KOPT-K1 (cell line): ENCODE data around the gene TMBIM4.

Source experiments
- H3K27ac ChIP-seq: fragments of 200-600 bp; sonication (generic); 2 replicates; pipeline ENCODE4 v1.5.1; 2016; ENCODE audit warnings: antibody characterized with exemption, mild to moderate bottlenecking, low read depth, low read length; ENCODE audit not compliant: poor library complexity, severe bottlenecking
- H3K36me3 ChIP-seq: fragments of 200-600 bp; sonication (generic); 2 replicates; pipeline ENCODE4 v1.5.1; 2017; ENCODE audit warnings: antibody characterized with exemption, mild to moderate bottlenecking, low read length, moderate library complexity; ENCODE audit not compliant: insufficient read depth
- H3K9me3 ChIP-seq: fragments of 200-600 bp; sonication (generic); 2 replicates; pipeline ENCODE4 v1.5.1; 2017; ENCODE audit warnings: antibody characterized with exemption, low read length, mild to moderate bottlenecking; ENCODE audit not compliant: insufficient read depth, poor library complexity, severe bottlenecking

TMBIM4 gene

GRCh38 chr12:66137937-66138336, 31.9 kb downstream of the TMBIM4 start:
- no peak overlapping the region for H3K27ac ChIP-seq
- H3K36me3 ChIP-seq: peaks cover 72% of the 10 kb centered on the region

GRCh38 chr12:66132408-66132807, 37.4 kb downstream of the TMBIM4 start:
- no peaks in the 10 kb centered on the region for H3K9me3 ChIP-seq
- H3K27ac ChIP-seq: no peak overlapping the region
- peaks cover 39% of the 10 kb centered on the region for H3K36me3 ChIP-seq

More at GRCh38 chr12:66137937-66138336, 31.9 kb downstream of the TMBIM4 start:
- peaks cover 25% of the 10 kb centered on the region for H3K9me3 ChIP-seq

- H3K9me3 ChIP-seq: no peaks in the 10 kb centered on the region
- peaks cover 41% of the 10 kb centered on the region for H3K36me3 ChIP-seq
- peak overlapping the region; percentile 82 for H3K27ac ChIP-seq
Observed at GRCh38 chr12:66131067-66131688, 38.6 kb downstream of the TMBIM4 start.

GRCh38 chr12:66130267-66131066, 39.3 kb downstream of the TMBIM4 start, which contains the start of gene LLPH:
Gene LLPH (minus strand): TSS chr12:66130750. CDS start chr12:66129106, 1,644 bp downstream.
- Histone ChIP-seq H3K27ac (peak within 1 kb of the TSS; percentile 82), H3K9me3 (no peaks in the 10 kb centered on the region), H3K36me3 (peaks cover 45% of the 10 kb centered on the region)

GRCh38 chr12:66129934-66130266, 39.9 kb downstream of the TMBIM4 start:
- Histone ChIP-seq H3K36me3 (peaks cover 50% of the 10 kb centered on the region), H3K27ac (peak overlapping the region; percentile 82), H3K9me3 (no peaks in the 10 kb centered on the region)

- H3K36me3 ChIP-seq: peaks cover 65% of the 10 kb centered on the region
- no peak overlapping the region for H3K27ac ChIP-seq
- H3K9me3 ChIP-seq: no peaks in the 10 kb centered on the region
Observed at GRCh38 chr12:66127650-66128049, 42.1 kb downstream of the TMBIM4 start.

GRCh38 chr12:66120477-66120876, 49.3 kb downstream of the TMBIM4 start:
- no peaks in the 10 kb centered on the region for H3K9me3 ChIP-seq
- no peak overlapping the region for H3K27ac ChIP-seq
- H3K36me3 ChIP-seq: peaks cover 58% of the 10 kb centered on the region

GRCh38 chr12:66119870-66120241, 49.9 kb downstream of the TMBIM4 start:
- Histone ChIP-seq H3K27ac (no peak overlapping the region), H3K36me3 (peaks cover 51% of the 10 kb centered on the region), H3K9me3 (no peaks in the 10 kb centered on the region)

- Histone ChIP-seq H3K36me3 (peaks cover 46% of the 10 kb centered on the region), H3K9me3 (no peaks in the 10 kb centered on the region), H3K27ac (no peak overlapping the region)
Observed at GRCh38 chr12:66119229-66119869, 50.4 kb downstream of the TMBIM4 start.

- no peak overlapping the region for H3K27ac ChIP-seq
- peaks cover 37% of the 10 kb centered on the region for H3K36me3 ChIP-seq
- H3K9me3 ChIP-seq: no peaks in the 10 kb centered on the region
Observed at GRCh38 chr12:66118240-66118891, 51.4 kb downstream of the TMBIM4 start.

- Histone ChIP-seq H3K27ac (no peak overlapping the region), H3K36me3 (peaks cover 25% of the 10 kb centered on the region), H3K9me3 (no peaks in the 10 kb centered on the region)
Observed at GRCh38 chr12:66117242-66117641, 52.6 kb downstream of the TMBIM4 start.

- Histone ChIP-seq H3K9me3 (no peaks in the 10 kb centered on the region), H3K27ac (no peak overlapping the region), H3K36me3 (0 out of 2 replicates have a peak, but pooled peaks cover 6% of the 10 kb centered on the region)
Observed at GRCh38 chr12:66115071-66115600, 54.7 kb downstream of the TMBIM4 start.

GRCh38 chr12:66113471-66113870, 56.3 kb downstream of the TMBIM4 start:
- Histone ChIP-seq H3K27ac (no peak overlapping the region), H3K36me3 (no peaks in the 10 kb centered on the region)

GRCh38 chr12:66111605-66112004, 58.2 kb downstream of the TMBIM4 start:
- no peak overlapping the region for H3K27ac ChIP-seq
- H3K9me3 ChIP-seq: no peaks in the 10 kb centered on the region
- H3K36me3 ChIP-seq: no peaks in the 10 kb centered on the region

More at GRCh38 chr12:66113471-66113870, 56.3 kb downstream of the TMBIM4 start:
- no peaks in the 10 kb centered on the region for H3K9me3 ChIP-seq

- Histone ChIP-seq H3K9me3 (no peaks in the 10 kb centered on the region), H3K27ac (no peak overlapping the region), H3K36me3 (no peaks in the 10 kb centered on the region)
Observed at GRCh38 chr12:66109056-66109455, 60.7 kb downstream of the TMBIM4 start.
